SK-N-MC (cell line): ENCODE results near the gene TFDP2.

Experiments
- DNase-seq: peaks from one replicate; pipeline ENCODE4 v3.0.0-alpha.2; 2011; ENCODE audit warnings: low read depth, low spot score
- H3K27ac ChIP-seq: fragments of 200-600 bp; sonication (generic); 2 replicates; pipeline ENCODE4 v1.5.1; 2016; ENCODE audit warnings: mixed run types
- H3K36me3 ChIP-seq: fragments of 200-600 bp; sonication (generic); 2 replicates; pipeline ENCODE4 v1.6.1; 2017; ENCODE audit warnings: antibody characterized with exemption, low read length, mixed read lengths; ENCODE audit not compliant: insufficient read depth
- H3K4me3 ChIP-seq: fragments of 200-600 bp; sonication (generic); 2 replicates; pipeline ENCODE4 v1.5.1; 2016
- H3K9ac ChIP-seq: fragments of 200-600 bp; sonication (generic); 2 replicates; pipeline ENCODE4 v1.8.0; 2017; ENCODE audit warnings: mixed run types, mixed read lengths; ENCODE audit not compliant: insufficient read length
- H3K9me3 ChIP-seq: fragments of 200-600 bp; sonication (generic); 2 replicates; pipeline ENCODE4 v1.6.1; 2017; ENCODE audit warnings: low read depth, mild to moderate bottlenecking, antibody characterized with exemption, low read length, moderate library complexity, mixed read lengths
- EZH2 ChIP-seq: fragments of 200-600 bp; sonication (generic); IDR thresholded peaks from one replicate; pipeline ENCODE4 v1.6.1; 2017; ENCODE audit warnings: antibody characterized with exemption
- FOXP2 ChIP-seq: optimal IDR thresholded peaks from 2 replicates; pipeline ENCODE3; 2011; ENCODE audit warnings: mild to moderate bottlenecking, moderate library complexity; ENCODE audit not compliant: insufficient read depth; ENCODE audit errors: extremely low read length, control extremely low read depth
- POLR2AphosphoS5 ChIP-seq: IDR thresholded peaks from 2 replicates; pipeline ENCODE4 v1.6.1; 2012; ENCODE audit warnings: mild to moderate bottlenecking, low read depth, low read length, borderline replicate concordance

TFDP2 gene

DNA sequence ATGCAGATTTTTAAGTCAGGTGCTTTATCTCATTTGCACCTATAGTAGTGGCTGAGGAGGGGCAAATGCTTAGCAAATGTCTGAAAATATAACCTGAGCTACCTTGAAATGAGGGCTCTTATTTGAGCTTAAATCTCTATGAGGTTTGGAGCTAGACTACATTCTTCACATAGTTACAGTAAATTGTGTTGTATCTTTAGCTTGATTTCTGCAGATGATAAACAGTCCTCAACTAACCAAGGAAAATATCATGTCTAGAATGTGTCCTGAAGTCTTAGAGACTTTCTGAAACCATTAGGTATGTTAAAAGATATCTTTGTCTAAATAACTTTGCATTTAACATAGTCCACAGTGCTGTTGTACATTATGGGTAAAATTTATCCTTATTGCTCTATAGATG, 145.3 kb downstream of the TFDP2 start:
- Histone ChIP-seq H3K36me3 (peaks cover 19% of the 10 kb centered on the region), H3K27ac (no peak overlapping the region), H3K9ac (no peak overlapping the region), H3K9me3 (no peaks in the 10 kb centered on the region), H3K4me3 (no peak overlapping the region)
- TF ChIP-seq EZH2, result no peak
- no peak for TF ChIP-seq POLR2AphosphoS5
- TF ChIP-seq FOXP2, result no peak
- no peak for DNase-seq

DNA sequence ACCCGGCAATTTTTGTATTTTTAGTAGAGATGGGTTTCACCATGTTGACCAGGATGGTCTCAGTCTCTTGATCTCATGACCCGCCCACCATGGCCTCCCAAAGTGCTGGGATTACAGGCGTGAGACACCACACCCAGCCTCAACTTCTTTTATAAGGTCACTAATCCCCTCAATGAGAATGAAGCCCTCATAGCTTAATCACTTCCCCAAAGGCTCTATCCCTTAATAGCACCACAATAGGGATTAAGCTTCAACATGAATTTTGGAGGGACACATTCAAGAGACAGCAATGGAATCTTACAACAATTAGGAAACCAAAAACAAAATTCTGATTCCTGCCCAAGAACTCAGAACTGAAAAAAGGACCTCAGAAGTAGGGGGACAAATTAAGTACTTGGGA, 146.1 kb downstream of the TFDP2 start:
- no peaks in the 10 kb centered on the region for H3K9me3 ChIP-seq
- TF ChIP-seq FOXP2 (no peak), POLR2AphosphoS5 (no peak), EZH2 (no peak)

DNA sequence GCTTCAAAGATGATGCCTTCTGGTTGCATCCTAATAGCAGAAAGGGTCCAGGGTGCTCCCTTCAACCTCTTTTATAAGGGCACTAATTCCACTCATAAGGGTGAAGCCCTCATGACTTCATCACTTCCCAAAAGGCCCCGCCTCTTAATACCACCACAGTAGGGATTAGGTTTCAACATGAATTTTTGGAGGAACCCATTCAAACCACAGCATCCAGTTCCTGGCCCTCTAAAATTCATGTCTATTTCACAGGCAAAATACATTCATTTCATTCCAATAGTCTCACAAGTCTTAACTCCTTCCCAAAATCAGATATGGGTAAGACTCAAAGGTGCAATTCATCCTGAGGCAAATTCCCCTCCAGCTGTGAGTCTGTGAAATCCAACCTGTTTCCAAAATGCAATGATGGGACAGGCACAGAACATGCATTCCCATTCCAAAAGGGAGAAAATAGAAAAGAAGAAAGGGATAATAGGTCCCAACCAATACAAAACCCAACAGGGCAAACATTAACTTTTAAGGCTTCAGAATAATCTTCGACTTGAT, 148.9 kb downstream of the TFDP2 start:
- no peak for TF ChIP-seq FOXP2
- TF ChIP-seq POLR2AphosphoS5, result no peak
- no peak for TF ChIP-seq EZH2
- H3K9me3 ChIP-seq, result no peaks in the 10 kb centered on the region
- DNase-seq, result no peak
- H3K27ac ChIP-seq, result no peak overlapping the region
- H3K4me3 ChIP-seq, result no peak overlapping the region
- H3K36me3 ChIP-seq, result peaks cover 19% of the 10 kb centered on the region
- H3K9ac ChIP-seq, result no peak overlapping the region

More for the DNA sequence above, 146.1 kb downstream of the TFDP2 start:
- H3K4me3 ChIP-seq, result no peak overlapping the region
- no peak overlapping the region for H3K27ac ChIP-seq
- H3K9ac ChIP-seq, result no peak overlapping the region
- no peak for DNase-seq
- peaks cover 19% of the 10 kb centered on the region for H3K36me3 ChIP-seq

DNA sequence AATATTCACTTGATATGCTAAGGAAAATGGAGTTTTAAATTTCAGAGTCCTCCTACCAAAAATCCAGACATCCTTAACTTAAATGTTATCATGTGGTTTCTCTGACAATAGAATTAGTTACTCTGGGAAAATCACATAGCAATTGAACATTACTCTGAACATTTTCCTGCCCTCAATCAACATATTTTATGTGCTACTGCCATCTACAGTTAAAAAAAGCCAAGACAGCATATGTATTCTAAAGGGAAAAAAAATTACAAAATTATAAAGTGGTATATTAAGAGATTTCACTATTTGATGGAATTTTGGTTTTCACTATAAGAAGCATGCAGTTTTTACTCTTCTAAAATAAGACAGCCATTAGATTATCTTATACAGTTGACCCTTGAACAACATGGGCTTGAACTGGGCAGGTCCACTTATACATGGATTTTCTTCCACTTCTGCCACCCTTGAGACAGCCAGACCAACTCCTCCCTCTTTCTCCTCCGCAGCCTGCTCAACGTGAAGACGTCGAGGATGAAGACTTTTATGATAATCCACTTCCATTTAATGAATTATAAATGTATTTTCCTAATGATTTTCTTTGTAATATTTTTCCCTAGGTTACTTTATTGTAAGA, 150.6 kb downstream of the TFDP2 start:
- TF ChIP-seq POLR2AphosphoS5 (no peak), FOXP2 (no peak), EZH2 (no peak)

DNA sequence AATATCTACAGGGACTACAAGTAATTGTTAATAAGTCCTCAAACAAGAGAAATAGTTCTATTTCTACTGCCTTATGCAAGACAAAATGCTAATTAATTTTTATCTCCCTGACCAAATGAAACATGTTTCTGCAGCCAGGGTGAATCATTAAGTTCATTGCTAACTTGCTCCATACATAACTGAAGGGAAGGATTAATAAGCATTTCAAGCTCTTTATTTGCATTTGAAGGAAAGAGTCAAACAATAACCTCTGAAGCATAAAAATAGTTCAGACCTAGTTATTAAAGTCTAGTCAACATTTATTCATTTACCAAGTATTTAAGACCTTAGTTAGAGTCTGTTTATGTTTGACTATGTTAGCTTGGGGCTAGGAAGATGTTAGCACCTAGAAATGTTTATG, 152.9 kb downstream of the TFDP2 start:
- Histone ChIP-seq H3K9me3 (no peaks in the 10 kb centered on the region), H3K27ac (peak overlapping the region; percentile 27; the same call in 1 of the 2 replicates), H3K4me3 (no peak overlapping the region), H3K9ac (no peak overlapping the region), H3K36me3 (peaks cover 14% of the 10 kb centered on the region)
- TF ChIP-seq POLR2AphosphoS5, result no peak
- TF ChIP-seq EZH2, result no peak
- TF ChIP-seq FOXP2, result no peak
- DNase-seq, result no peak

More for the DNA sequence above, 150.6 kb downstream of the TFDP2 start:
- no peak overlapping the region for H3K27ac ChIP-seq
- H3K9me3 ChIP-seq, result no peaks in the 10 kb centered on the region
- H3K4me3 ChIP-seq, result no peak overlapping the region
- H3K36me3 ChIP-seq, result peaks cover 12% of the 10 kb centered on the region
- H3K9ac ChIP-seq, result no peak overlapping the region
- DNase-seq, result peak; percentile 20

DNA sequence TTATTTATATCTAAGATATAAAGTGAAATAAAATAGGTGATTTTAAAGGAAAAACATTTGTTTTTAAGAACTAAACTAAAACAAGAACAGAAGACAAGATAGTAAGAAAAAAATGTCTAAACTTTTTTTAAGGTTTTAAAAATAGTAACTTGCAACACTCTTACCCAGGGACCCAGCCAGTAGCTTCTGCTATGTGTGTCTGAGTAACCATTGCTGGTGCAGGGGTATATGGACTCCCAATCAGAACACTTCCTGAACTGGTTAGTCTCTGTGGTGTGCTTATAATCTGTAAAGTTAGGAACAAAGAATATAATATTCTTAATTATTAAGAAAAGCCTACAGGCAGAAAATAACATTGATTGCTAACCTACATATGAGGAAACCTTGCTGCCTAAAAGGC, 154.5 kb downstream of the TFDP2 start:
- Histone ChIP-seq H3K9me3 (no peaks in the 10 kb centered on the region), H3K27ac (no peak overlapping the region), H3K4me3 (no peak overlapping the region), H3K36me3 (peaks cover 8% of the 10 kb centered on the region), H3K9ac (no peak overlapping the region)
- DNase-seq, result no peak
- TF ChIP-seq POLR2AphosphoS5 (no peak), FOXP2 (no peak), EZH2 (no peak)

DNA sequence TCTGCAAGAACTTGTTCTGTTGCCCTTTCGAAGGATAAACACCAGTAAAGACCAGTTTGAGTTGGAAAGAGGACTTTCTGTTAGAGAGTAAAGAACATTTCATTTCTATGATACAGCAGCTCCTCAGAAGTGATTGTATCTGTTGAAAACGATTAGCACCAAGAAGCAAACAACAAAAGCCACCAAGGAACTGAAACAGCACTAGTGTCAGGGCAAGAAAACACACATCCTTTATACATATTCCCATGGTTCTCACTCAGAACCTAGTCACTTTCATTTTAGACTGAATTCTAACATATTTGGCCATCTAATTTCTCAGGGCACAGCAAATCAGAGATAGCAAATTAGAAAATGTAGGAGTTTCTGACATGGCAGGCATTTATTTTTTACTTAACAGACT, 156.8 kb downstream of the TFDP2 start:
- Histone ChIP-seq H3K36me3 (peaks cover 8% of the 10 kb centered on the region), H3K9me3 (no peaks in the 10 kb centered on the region), H3K27ac (no peak overlapping the region), H3K9ac (no peak overlapping the region), H3K4me3 (no peak overlapping the region)
- no peak for TF ChIP-seq FOXP2
- TF ChIP-seq EZH2, result no peak
- TF ChIP-seq POLR2AphosphoS5, result no peak
- DNase-seq, result no peak

DNA sequence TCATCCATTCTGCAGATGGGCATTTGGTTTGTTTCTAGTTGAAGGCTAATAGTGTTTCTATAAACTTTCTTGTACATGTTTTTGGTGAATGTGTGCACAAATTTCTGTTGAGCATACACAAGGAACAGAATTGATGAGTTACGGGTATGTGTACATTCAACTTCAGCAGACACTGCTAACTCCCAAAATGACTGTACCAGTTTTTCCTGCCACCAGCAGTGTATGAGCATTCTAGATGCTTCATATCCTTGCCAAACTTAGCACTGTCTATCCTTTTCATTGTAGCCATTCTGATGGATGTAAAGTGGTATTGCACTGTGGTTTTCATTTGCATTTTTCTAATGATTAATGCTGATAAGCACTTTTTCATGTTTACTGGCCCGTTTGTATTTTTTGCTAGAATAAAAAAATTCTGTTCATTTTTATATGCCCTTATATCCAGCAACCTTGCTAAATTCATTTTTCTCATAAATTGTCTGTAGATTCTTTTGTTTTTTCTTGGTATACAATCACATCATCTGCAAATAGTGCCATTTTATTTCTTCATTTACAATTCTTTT, 162.7 kb downstream of the TFDP2 start:
- no peak for TF ChIP-seq POLR2AphosphoS5
- TF ChIP-seq FOXP2, result no peak
- TF ChIP-seq EZH2, result no peak
- H3K27ac ChIP-seq, result no peak overlapping the region
- no peaks in the 10 kb centered on the region; the same call in 1 of the 2 replicates for H3K36me3 ChIP-seq
- H3K9me3 ChIP-seq, result no peaks in the 10 kb centered on the region
- no peak overlapping the region for H3K4me3 ChIP-seq
- DNase-seq, result no peak
- no peak overlapping the region for H3K9ac ChIP-seq
